ENCODE data around the gene MISFA. TPM values are rescaled to one million over a fixed set of nuclear protein-coding genes. Genes with fewer than 3 reads are reported as not detected.

MISFA gene
- total and polyA plus RNA-seq, 2 experiments from 2014 or later = 5.1 TPM; not detected in 1

- H3F3A ChIP-seq (replicated peaks; ENCODE audit: low read depth) = no peaks in the 10 kb centered on the region
- peak; percentile 94 for DNase-seq (ENCODE audit: low spot score)
- peak; percentile 100 for ATAC-seq
Measured at GRCh38 chr11:18650859-18651557, 51.4 kb downstream of the MISFA start.

More at GRCh38 chr11:18650859-18651557, 51.4 kb downstream of the MISFA start:
- Mint-ChIP-seq H3K27me3 (ENCODE audit: insufficient read depth, low read depth, poor library complexity) (no peaks in the 10 kb centered on the region), H3K4me1 (peaks cover 2% of the 10 kb centered on the region; the same call in 1 of the 3 replicates), H3K27ac (no peak overlapping the region), H3K36me3 (ENCODE audit: low read depth) (no peaks in the 10 kb centered on the region), H3K4me3 (peak overlapping the region; percentile 62), H3K9me3 (no peaks in the 10 kb centered on the region)
- H2AFZ ChIP-seq = peak overlapping the region; percentile 97
- H3K79me2 ChIP-seq (replicated peaks; ENCODE audit: insufficient read depth) = no peaks in the 10 kb centered on the region
- no peaks in the 10 kb centered on the region for H4K20me1 ChIP-seq (replicated peaks; ENCODE audit: insufficient read depth)
- H3K27me3 ChIP-seq (ENCODE audit: insufficient read depth) = no peaks in the 10 kb centered on the region
- no peaks in the 10 kb centered on the region for H3K9me2 ChIP-seq (ENCODE audit: insufficient read depth)
- H3K4me1 ChIP-seq (ENCODE audit: insufficient read depth) = no peaks in the 10 kb centered on the region
- H3K27ac ChIP-seq (ENCODE audit: low read depth) = no peak overlapping the region
- no peak overlapping the region for H3K4me3 ChIP-seq
- TF ChIP-seq CREB1 (CRISPR knock-in tag; IDR thresholded peaks at IDR 0.05; ENCODE audit: low read depth) (0 out of 2 replicates have a peak, but pooled peaks have one; percentile 11), STAT1 (IDR thresholded peaks at IDR 0.05; ENCODE audit: unreplicated experiment) (no peak), CTCF (conservative IDR thresholded peaks at IDR 0.05; ENCODE audit: low read depth in 2 of 2) (peak; percentile 91 to 92)
- no peak overlapping the region for H3K4me2 ChIP-seq
- H3K36me3 ChIP-seq (ENCODE audit: insufficient read depth) = no peaks in the 10 kb centered on the region

Other genes starting within 250 kb of the MISFA start
- gene LDHA, start 205.2 kb upstream of the MISFA start, total RNA-seq (2014; rRNA removed; shearing (Covaris generic)) = 432 and 447 TPM in 2 replicates
- 428 and 467 TPM in 2 replicates for gene LDHA, start 205.2 kb upstream of the MISFA start, polyA plus RNA-seq (2016; fragmentation: Nextera tagmentation; extraction: Ambion mirVana)
- gene LDHC, start 187.5 kb upstream of the MISFA start, total RNA-seq (2014; rRNA removed; shearing (Covaris generic)) = 0.24 TPM in 1 of 2 replicates, not detected in the other
- 0.23 TPM in 1 of 2 replicates, not detected in the other for gene LDHC, start 187.5 kb upstream of the MISFA start, polyA plus RNA-seq (2016; fragmentation: Nextera tagmentation; extraction: Ambion mirVana)
- gene LDHAL6A, start 143.9 kb upstream of the MISFA start, total RNA-seq (2014; rRNA removed; shearing (Covaris generic)) = 0.59 TPM in 1 of 2 replicates, not detected in the other
- gene LDHAL6A, start 143.9 kb upstream of the MISFA start, polyA plus RNA-seq (2016; fragmentation: Nextera tagmentation; extraction: Ambion mirVana) = 0.10 and 0.16 TPM in 2 replicates
- 74.9 and 102 TPM in 2 replicates for gene TSG101, start 72.8 kb upstream of the MISFA start, total RNA-seq (2014; rRNA removed; shearing (Covaris generic))
- 53.7 and 59.4 TPM in 2 replicates for gene TSG101, start 72.8 kb upstream of the MISFA start, polyA plus RNA-seq (2016; fragmentation: Nextera tagmentation; extraction: Ambion mirVana)
- gene UEVLD, start 11.1 kb upstream of the MISFA start, total RNA-seq (2014; rRNA removed; shearing (Covaris generic)) = 11.8 and 12.7 TPM in 2 replicates
- 6.0 and 10.2 TPM in 2 replicates for gene UEVLD, start 11.1 kb upstream of the MISFA start, polyA plus RNA-seq (2016; fragmentation: Nextera tagmentation; extraction: Ambion mirVana)
- gene SPTY2D1, start 34.6 kb downstream of the MISFA start, total RNA-seq (2014; rRNA removed; shearing (Covaris generic)) = 14.1 TPM in 2 replicates
- 5.4 and 5.9 TPM in 2 replicates for gene SPTY2D1, start 34.6 kb downstream of the MISFA start, polyA plus RNA-seq (2016; fragmentation: Nextera tagmentation; extraction: Ambion mirVana)
- gene TMEM86A, start 99.0 kb downstream of the MISFA start, total RNA-seq (2014; rRNA removed; shearing (Covaris generic)) = 0.45 and 0.70 TPM in 2 replicates
- 0.91 and 0.99 TPM in 2 replicates for gene TMEM86A, start 99.0 kb downstream of the MISFA start, polyA plus RNA-seq (2016; fragmentation: Nextera tagmentation; extraction: Ambion mirVana)
- gene IGSF22, start 126.4 kb downstream of the MISFA start, total RNA-seq (2014; rRNA removed; shearing (Covaris generic)) = not detected in 2 replicates
- gene IGSF22, start 126.4 kb downstream of the MISFA start, polyA plus RNA-seq (2016; fragmentation: Nextera tagmentation; extraction: Ambion mirVana) = 0.37 and 0.85 TPM in 2 replicates
- 4.9 and 5.7 TPM in 2 replicates for gene PTPN5, start 192.0 kb downstream of the MISFA start, total RNA-seq (2014; rRNA removed; shearing (Covaris generic))
- 3.6 and 3.7 TPM in 2 replicates for gene PTPN5, start 192.0 kb downstream of the MISFA start, polyA plus RNA-seq (2016; fragmentation: Nextera tagmentation; extraction: Ambion mirVana)